ENCODE results near the gene GNG7. TPM values are rescaled to one million over a fixed set of nuclear protein-coding genes. Genes with fewer than 3 reads are reported as not detected.
"Not testable (repeated sequence)": the region's sequence is repeated elsewhere in the genome, so short reads cannot be mapped to it uniquely, and the experiment has no call there.

Gene GNG7
- total RNA-seq, 1 donor from 2014 or later, result 5.1 TPM

DNA sequence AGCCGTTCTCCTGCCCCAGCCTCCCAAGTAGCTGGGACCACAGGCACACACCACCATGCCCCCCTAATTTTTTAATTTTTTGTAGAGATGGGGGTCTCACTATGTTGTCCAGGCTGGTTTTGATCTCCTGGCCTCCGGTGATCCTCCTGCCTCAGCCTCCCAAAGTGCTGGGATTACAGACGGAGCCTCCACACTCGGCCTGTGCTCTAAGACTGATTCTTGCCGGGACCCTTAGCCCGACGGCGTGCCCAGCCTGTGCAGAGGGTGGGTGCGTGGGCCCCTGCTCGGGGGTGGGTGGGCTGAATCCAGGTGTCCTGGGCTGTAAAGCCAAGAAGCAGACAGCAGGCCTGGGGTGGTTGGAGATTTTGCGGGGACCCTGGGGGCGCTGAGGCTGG, 162.2 kb downstream of the GNG7 start:
- TF ChIP-seq, protein P1, sequence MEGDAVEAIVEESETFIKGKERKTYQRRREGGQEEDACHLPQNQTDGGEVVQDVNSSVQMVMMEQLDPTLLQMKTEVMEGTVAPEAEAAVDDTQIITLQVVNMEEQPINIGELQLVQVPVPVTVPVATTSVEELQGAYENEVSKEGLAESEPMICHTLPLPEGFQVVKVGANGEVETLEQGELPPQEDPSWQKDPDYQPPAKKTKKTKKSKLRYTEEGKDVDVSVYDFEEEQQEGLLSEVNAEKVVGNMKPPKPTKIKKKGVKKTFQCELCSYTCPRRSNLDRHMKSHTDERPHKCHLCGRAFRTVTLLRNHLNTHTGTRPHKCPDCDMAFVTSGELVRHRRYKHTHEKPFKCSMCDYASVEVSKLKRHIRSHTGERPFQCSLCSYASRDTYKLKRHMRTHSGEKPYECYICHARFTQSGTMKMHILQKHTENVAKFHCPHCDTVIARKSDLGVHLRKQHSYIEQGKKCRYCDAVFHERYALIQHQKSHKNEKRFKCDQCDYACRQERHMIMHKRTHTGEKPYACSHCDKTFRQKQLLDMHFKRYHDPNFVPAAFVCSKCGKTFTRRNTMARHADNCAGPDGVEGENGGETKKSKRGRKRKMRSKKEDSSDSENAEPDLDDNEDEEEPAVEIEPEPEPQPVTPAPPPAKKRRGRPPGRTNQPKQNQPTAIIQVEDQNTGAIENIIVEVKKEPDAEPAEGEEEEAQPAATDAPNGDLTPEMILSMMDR (IDR thresholded peaks at IDR 0.05), result no peak
- no peak for DNase-seq (ENCODE audit: extremely low spot score, unreplicated experiment)

DNA sequence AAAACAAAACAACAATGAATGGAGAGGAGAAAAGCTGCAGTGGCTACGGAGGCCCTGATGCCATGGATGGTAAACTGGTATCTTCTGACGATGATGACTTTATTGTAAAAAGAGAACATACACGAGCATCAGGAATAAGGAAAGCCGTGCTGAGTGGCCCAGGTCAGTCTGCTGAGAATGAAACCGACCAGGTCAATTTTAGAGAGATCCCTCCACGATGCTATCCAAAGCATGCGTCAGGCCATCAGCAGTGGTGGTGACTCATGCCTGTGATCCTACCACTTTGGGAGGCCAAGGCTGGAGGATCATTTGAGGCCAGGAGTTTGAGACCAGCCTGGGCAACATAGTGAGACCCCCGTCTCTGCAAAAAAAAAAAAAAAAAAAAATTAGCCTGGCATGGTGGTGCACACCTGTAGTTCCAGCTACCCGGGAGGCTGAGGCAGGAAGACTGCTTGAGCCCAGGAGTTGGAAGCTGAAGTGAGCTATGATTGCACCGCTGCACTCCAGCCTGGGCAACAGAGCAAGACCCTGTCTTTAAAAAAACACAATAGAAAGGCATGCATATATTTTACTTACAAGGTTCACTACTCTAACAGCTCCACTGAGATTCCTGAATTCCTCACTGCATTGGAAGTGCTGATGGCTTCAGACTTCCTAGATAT, 164.3 kb downstream of the GNG7 start:
- DNase-seq (ENCODE audit: extremely low spot score, unreplicated experiment), result no peak
- peak overlapping the region; percentile 18 for H3K27ac Mint-ChIP-seq (ENCODE audit: unreplicated experiment)
- H3K4me1 Mint-ChIP-seq (ENCODE audit: unreplicated experiment), result peaks cover 71% of the 10 kb centered on the region
- H3K27me3 Mint-ChIP-seq (ENCODE audit: unreplicated experiment), result no peaks in the 10 kb centered on the region
- H3K36me3 Mint-ChIP-seq (ENCODE audit: unreplicated experiment), result no peaks in the 10 kb centered on the region
- TF ChIP-seq, protein P1 (IDR thresholded peaks at IDR 0.05), result no peak
- H3K4me3 Mint-ChIP-seq (ENCODE audit: unreplicated experiment), result no peak overlapping the region
- no peaks in the 10 kb centered on the region for H3K9me3 Mint-ChIP-seq (ENCODE audit: unreplicated experiment)

More for the DNA sequence above, 162.2 kb downstream of the GNG7 start:
- no peaks in the 10 kb centered on the region for H3K27me3 Mint-ChIP-seq (ENCODE audit: unreplicated experiment)
- H3K36me3 Mint-ChIP-seq (ENCODE audit: unreplicated experiment), result no peaks in the 10 kb centered on the region
- H3K27ac Mint-ChIP-seq (ENCODE audit: unreplicated experiment), result peak overlapping the region; percentile 98
- peak overlapping the region; percentile 54 for H3K4me3 Mint-ChIP-seq (ENCODE audit: unreplicated experiment)
- peaks cover 72% of the 10 kb centered on the region for H3K4me1 Mint-ChIP-seq (ENCODE audit: unreplicated experiment)
- H3K9me3 Mint-ChIP-seq (ENCODE audit: unreplicated experiment), result no peaks in the 10 kb centered on the region

DNA sequence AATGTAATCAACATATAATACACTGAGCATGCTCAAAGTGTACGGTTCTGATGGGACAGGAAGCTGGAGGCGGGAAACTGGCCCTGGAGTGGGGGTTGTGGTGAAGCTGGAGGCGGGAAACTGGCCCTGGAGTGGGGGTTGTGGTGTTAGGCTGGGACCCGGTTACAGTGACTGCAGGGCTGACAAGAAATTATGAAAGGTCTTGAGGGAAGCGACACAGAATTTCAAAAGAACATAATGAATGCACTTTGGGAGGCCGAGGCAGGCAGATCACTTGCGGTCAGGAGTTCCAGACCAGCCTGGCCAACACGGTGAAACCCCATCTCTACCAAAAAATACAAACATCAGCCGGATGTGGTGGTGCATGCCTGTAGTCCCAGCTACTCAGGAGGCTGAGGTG, 164.9 kb downstream of the GNG7 start:
- not testable (repeated sequence) for H3K36me3 Mint-ChIP-seq (ENCODE audit: unreplicated experiment); DNase-seq (ENCODE audit: extremely low spot score, unreplicated experiment); H3K27me3 Mint-ChIP-seq (ENCODE audit: unreplicated experiment); H3K9me3 Mint-ChIP-seq (ENCODE audit: unreplicated experiment); H3K4me3 Mint-ChIP-seq (ENCODE audit: unreplicated experiment)
- Mint-ChIP-seq H3K4me1 (ENCODE audit: unreplicated experiment) (peaks cover 69% of the 10 kb centered on the region), H3K27ac (ENCODE audit: unreplicated experiment) (peak overlapping the region; percentile 18)

DNA sequence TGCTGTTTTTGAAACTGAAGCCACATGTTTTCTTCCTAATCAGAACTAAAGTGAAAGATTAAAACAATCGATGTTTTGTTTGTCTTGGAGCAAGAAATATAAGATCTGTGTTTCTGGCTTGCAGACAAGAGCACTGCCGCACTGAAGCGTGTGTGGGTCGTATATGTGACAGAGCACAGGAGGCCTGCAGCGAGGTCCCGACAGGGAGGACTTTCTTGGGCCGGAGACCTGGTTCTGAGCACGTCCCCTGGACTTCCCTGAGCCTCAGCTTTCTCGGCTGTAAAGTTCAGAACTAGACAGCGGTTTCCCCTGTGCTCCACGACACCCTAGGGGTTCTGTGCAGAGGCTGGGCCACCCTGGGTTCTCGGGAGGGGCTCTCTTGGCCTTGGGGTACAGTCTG, 166.0 kb downstream of the GNG7 start:
- peaks cover 64% of the 10 kb centered on the region for H3K4me1 Mint-ChIP-seq (ENCODE audit: unreplicated experiment)
- no peak overlapping the region for H3K4me3 Mint-ChIP-seq (ENCODE audit: unreplicated experiment)
- H3K36me3 Mint-ChIP-seq (ENCODE audit: unreplicated experiment), result no peaks in the 10 kb centered on the region
- peak overlapping the region; percentile 72 for H3K27ac Mint-ChIP-seq (ENCODE audit: unreplicated experiment)
- H3K9me3 Mint-ChIP-seq (ENCODE audit: unreplicated experiment), result no peaks in the 10 kb centered on the region
- TF ChIP-seq, protein P1 (IDR thresholded peaks at IDR 0.05), result no peak
- no peak for DNase-seq (ENCODE audit: extremely low spot score, unreplicated experiment)
- H3K27me3 Mint-ChIP-seq (ENCODE audit: unreplicated experiment), result no peaks in the 10 kb centered on the region

DNA sequence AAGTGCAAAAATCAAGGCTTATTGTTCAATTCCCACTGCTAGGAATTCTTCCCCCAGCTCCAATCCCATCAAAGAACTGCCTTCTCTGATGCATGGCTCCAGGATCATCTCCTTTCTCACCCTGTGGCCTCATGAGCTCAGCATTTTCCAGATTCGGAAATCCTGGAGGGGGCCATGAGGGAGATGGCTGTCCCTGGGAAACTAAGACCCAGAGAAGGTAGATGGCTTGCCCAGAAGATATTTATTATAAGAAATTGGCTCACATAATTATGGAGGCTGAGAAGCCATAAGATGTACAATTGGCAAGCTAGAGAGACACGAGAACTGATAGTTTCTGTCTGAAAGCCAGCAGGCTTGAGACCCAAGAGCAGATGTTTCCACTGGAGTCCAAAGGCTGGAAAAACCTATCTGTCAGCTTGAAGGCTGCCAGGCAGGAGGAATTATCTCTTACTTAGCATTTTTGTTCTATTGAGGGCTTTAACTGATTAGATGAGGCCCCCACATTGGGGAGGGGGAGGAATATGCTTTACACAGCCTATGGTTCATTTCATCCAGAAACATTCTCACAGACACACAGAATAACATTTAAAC, 168.0 kb downstream of the GNG7 start:
- H3K4me3 Mint-ChIP-seq (ENCODE audit: unreplicated experiment), result peak overlapping the region; percentile 4
- TF ChIP-seq, protein P1 (IDR thresholded peaks at IDR 0.05), result no peak
- no peaks in the 10 kb centered on the region for H3K9me3 Mint-ChIP-seq (ENCODE audit: unreplicated experiment)
- H3K27ac Mint-ChIP-seq (ENCODE audit: unreplicated experiment), result peak overlapping the region; percentile 95
- peaks cover 52% of the 10 kb centered on the region for H3K4me1 Mint-ChIP-seq (ENCODE audit: unreplicated experiment)
- no peaks in the 10 kb centered on the region for H3K27me3 Mint-ChIP-seq (ENCODE audit: unreplicated experiment)
- H3K36me3 Mint-ChIP-seq (ENCODE audit: unreplicated experiment), result no peaks in the 10 kb centered on the region
- no peak for DNase-seq (ENCODE audit: extremely low spot score, unreplicated experiment)
